Measurements from ENCODE around the gene NAA20. TPM values are rescaled to one million over a fixed set of nuclear protein-coding genes. Genes with fewer than 3 reads are reported as not detected.
A peak's percentile ranks its signal among the peaks of the same experiment; 100 is the strongest.

NAA20 gene
- total and polyA plus RNA-seq, 2 donors from 2014 or later, result 72.8 to 104 TPM

DNA sequence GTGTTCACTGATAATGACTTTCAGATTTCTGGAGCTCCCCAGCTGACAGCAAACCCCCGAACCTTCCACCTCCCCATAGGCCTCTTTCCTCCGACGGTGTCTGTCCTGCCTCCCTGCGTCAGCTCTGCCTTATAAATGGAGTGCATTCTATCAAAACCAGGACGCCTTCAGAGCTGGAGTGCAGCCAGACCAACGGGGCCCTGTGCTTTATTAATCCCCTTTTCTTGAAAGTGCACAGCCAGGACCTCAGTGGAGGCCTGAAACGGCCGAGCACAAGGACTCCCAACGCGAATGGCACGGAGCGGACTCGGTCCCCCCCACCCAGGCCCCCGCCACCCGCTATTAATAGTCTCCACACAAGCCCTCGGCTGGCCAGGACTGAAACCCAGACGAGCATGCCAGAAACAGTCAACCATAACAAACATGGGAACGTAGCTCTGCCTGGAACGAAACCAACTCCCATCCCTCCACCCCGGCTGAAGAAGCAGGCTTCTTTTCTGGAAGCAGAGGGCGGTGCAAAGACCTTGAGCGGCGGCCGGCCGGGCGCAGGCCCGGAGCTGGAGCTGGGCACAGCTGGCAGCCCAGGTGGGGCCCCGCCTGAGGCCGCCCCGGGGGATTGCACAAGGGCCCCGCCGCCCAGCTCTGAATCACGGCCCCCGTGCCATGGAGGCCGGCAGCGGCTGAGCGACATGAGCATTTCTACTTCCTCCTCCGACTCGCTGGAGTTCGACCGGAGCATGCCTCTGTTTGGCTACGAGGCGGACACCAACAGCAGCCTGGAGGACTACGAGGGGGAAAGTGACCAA, 42.3 kb upstream of the NAA20 start:
- peak overlapping the region; percentile 15 to 70 (median 61) for H3K9ac ChIP-seq (ENCODE audit: low read length in 3 of 3)

DNA sequence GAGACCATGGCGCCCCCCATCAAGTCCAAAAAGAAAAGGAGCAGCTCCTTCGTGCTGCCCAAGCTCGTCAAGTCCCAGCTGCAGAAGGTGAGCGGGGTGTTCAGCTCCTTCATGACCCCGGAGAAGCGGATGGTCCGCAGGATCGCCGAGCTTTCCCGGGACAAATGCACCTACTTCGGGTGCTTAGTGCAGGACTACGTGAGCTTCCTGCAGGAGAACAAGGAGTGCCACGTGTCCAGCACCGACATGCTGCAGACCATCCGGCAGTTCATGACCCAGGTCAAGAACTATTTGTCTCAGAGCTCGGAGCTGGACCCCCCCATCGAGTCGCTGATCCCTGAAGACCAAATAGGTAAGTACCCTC, 41.7 kb upstream of the NAA20 start:
- peak overlapping the region; percentile 15 to 70 (median 61) for H3K9ac ChIP-seq (ENCODE audit: low read length in 3 of 3)
- H3K4me1 ChIP-seq (ENCODE audit: control insufficient read depth in 2 of 3, insufficient read depth in 2 of 3, low read depth in 1 of 3, low read length in 3 of 3), result peaks cover 10 to 49% (median 30%) of the 10 kb centered on the region in 3 donors
- TF ChIP-seq, protein P1, sequence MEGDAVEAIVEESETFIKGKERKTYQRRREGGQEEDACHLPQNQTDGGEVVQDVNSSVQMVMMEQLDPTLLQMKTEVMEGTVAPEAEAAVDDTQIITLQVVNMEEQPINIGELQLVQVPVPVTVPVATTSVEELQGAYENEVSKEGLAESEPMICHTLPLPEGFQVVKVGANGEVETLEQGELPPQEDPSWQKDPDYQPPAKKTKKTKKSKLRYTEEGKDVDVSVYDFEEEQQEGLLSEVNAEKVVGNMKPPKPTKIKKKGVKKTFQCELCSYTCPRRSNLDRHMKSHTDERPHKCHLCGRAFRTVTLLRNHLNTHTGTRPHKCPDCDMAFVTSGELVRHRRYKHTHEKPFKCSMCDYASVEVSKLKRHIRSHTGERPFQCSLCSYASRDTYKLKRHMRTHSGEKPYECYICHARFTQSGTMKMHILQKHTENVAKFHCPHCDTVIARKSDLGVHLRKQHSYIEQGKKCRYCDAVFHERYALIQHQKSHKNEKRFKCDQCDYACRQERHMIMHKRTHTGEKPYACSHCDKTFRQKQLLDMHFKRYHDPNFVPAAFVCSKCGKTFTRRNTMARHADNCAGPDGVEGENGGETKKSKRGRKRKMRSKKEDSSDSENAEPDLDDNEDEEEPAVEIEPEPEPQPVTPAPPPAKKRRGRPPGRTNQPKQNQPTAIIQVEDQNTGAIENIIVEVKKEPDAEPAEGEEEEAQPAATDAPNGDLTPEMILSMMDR (IDR thresholded peaks at IDR 0.05; ENCODE audit: borderline replicate concordance, extremely low read depth, insufficient read depth), result no peak
- FAIRE-seq (no peak), DNase-seq (peak in 1 of 5 donors; percentile 80)
- peaks cover 0 to 13% (median 5%) of the 10 kb centered on the region in 3 donors for H3K36me3 ChIP-seq (ENCODE audit: control insufficient read depth in 2 of 3, insufficient read depth in 3 of 3, low read length in 3 of 3)
- peak overlapping the region; percentile 91 to 93 for H3K27ac ChIP-seq (ENCODE audit: low read depth in 2 of 2, low read length in 2 of 2)
- peak overlapping the region; percentile 48 to 74 (median 52) for H3K4me3 ChIP-seq (ENCODE audit: low read length in 3 of 3)
- intact Hi-C loops (cut with DNase I), result no loop called here
- H3K9me3 ChIP-seq (ENCODE audit: control insufficient read depth in 2 of 3, insufficient read depth in 1 of 3, low read length in 3 of 3), result no peaks in the 10 kb centered on the region
- H3K27me3 ChIP-seq (ENCODE audit: control insufficient read depth, insufficient read depth, low read length), result no peaks in the 10 kb centered on the region

More for the DNA sequence above, 42.3 kb upstream of the NAA20 start:
- H3K27ac ChIP-seq (ENCODE audit: low read depth in 2 of 2, low read length in 2 of 2), result peak overlapping the region; percentile 91 to 93
- H3K27me3 ChIP-seq (ENCODE audit: control insufficient read depth, insufficient read depth, low read length), result no peaks in the 10 kb centered on the region
- no peak for FAIRE-seq
- intact Hi-C loops (cut with DNase I), result no loop called here
- H3K36me3 ChIP-seq (ENCODE audit: control insufficient read depth in 2 of 3, insufficient read depth in 3 of 3, low read length in 3 of 3), result peaks cover 0 to 13% (median 7%) of the 10 kb centered on the region in 3 donors
- H3K4me3 ChIP-seq (ENCODE audit: low read length in 3 of 3), result peak overlapping the region; percentile 48 to 74 (median 52)
- DNase-seq, result peak; percentile 78 to 96 (median 84)
- TF ChIP-seq, protein P1 (IDR thresholded peaks at IDR 0.05; ENCODE audit: borderline replicate concordance, extremely low read depth, insufficient read depth), result no peak
- H3K4me1 ChIP-seq (ENCODE audit: control insufficient read depth in 2 of 3, insufficient read depth in 2 of 3, low read depth in 1 of 3, low read length in 3 of 3), result peaks cover 10 to 47% (median 28%) of the 10 kb centered on the region in 3 donors
- no peaks in the 10 kb centered on the region for H3K9me3 ChIP-seq (ENCODE audit: control insufficient read depth in 2 of 3, insufficient read depth in 1 of 3, low read length in 3 of 3)

DNA sequence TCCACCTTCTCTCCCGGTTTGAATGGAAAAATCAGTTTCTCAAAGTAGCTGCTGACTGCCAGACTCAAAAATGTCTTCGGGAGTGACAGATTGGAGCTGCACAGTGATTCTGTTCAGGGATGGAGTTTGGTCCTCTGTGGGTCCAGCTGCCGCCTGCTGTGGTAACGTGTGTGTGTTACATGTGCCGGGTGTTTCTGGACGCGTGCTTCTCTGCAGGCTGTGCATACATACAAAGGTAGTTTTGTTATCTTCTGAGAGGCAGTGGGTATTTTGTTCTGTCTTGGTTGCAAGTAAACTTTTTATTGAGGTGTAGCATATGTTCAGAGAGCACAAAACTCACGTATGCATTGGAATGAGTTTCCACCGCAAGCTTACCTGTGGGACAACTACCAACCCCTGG, 41.3 kb upstream of the NAA20 start:
- TF ChIP-seq, protein P1 (IDR thresholded peaks at IDR 0.05; ENCODE audit: borderline replicate concordance, extremely low read depth, insufficient read depth), result no peak
- H3K27me3 ChIP-seq (ENCODE audit: control insufficient read depth, insufficient read depth, low read length), result no peaks in the 10 kb centered on the region
- H3K9ac ChIP-seq (ENCODE audit: low read length in 3 of 3), result peak overlapping the region; percentile 0 to 70 (median 61)
- H3K4me1 ChIP-seq (ENCODE audit: control insufficient read depth in 2 of 3, insufficient read depth in 2 of 3, low read depth in 1 of 3, low read length in 3 of 3), result peaks cover 10 to 53% (median 33%) of the 10 kb centered on the region in 3 donors
- H3K36me3 ChIP-seq (ENCODE audit: control insufficient read depth in 2 of 3, insufficient read depth in 3 of 3, low read length in 3 of 3), result peaks cover 0 to 10% (median 5%) of the 10 kb centered on the region in 3 donors
- H3K27ac ChIP-seq (ENCODE audit: low read depth in 2 of 2, low read length in 2 of 2), result peak overlapping the region; percentile 91 to 93
- no peaks in the 10 kb centered on the region for H3K9me3 ChIP-seq (ENCODE audit: control insufficient read depth in 2 of 3, insufficient read depth in 1 of 3, low read length in 3 of 3)
- peak overlapping the region; percentile 48 to 74 (median 52) for H3K4me3 ChIP-seq (ENCODE audit: low read length in 3 of 3)
- FAIRE-seq (no peak), DNase-seq (no peak)
- intact Hi-C loops (cut with DNase I), result no loop called here

Measured in kidney (tissue), 14 donors.